Vagina (tissue), 2 donors: ENCODE measurements around the gene ZNF777. TPM values are rescaled to one million over a fixed set of nuclear protein-coding genes. Genes with fewer than 3 reads are reported as not detected.
A peak's percentile ranks its signal among the peaks of the same experiment; 100 is the strongest.
"Not testable (repeated sequence)": the region's sequence is repeated elsewhere in the genome, so short reads cannot be mapped to it uniquely, and the experiment has no call there.

Experiments
- DNase-seq, 2 donors: peaks; one replicate each; pipeline ENCODE4 v3.0.0-alpha.2; 2017; ENCODE audit errors: extremely low spot score in 2 of 2
- H3K27ac ChIP-seq: fragments of 200-600 bp; sonication (generic); one replicate; pipeline ENCODE4 v1.5.1; 2019
- H3K27me3 ChIP-seq: fragments of 200-600 bp; sonication (generic); one replicate; pipeline ENCODE4 v1.5.1; 2019
- H3K36me3 ChIP-seq, 2 donors: fragments of 200-600 bp; sonication (generic); one replicate each; pipeline ENCODE4 v1.5.1; 2017 to 2019
- H3K4me1 ChIP-seq: fragments of 200-600 bp; sonication (generic); one replicate; pipeline ENCODE4 v1.5.1; 2019
- H3K4me3 ChIP-seq, 2 donors: fragments of 200-600 bp; sonication (generic); 1 replicate in 1 of 2; 2 replicates in 1 of 2; pipeline ENCODE4 v1.5.1; 2016 to 2019
- H3K9me3 ChIP-seq: fragments of 200-600 bp; sonication (generic); one replicate; pipeline ENCODE4 v1.5.1; 2019
- POLR2A ChIP-seq, 2 donors: fragments of 450-650 bp; IDR thresholded peaks; one replicate each; pipeline ENCODE4 v1.6.1; 2017; ENCODE audit warnings: antibody characterized with exemption in 2 of 2, mild to moderate bottlenecking in 2 of 2, moderate library complexity in 2 of 2
- POLR2AphosphoS5 ChIP-seq, 2 donors: sonication (generic); formaldehyde crosslinking; IDR thresholded peaks; one replicate each; pipeline ENCODE4 v1.9.0; 2017; ENCODE audit warnings: antibody characterized with exemption in 2 of 2, mild to moderate bottlenecking in 2 of 2, low read depth in 1 of 2; ENCODE audit not compliant: insufficient read depth in 1 of 2
- intact Hi-C: fragments of 100-400 bp; cut with DNase I; formaldehyde crosslinking; loops from one replicate; pipeline ENCODE4 v1.15.1; 2023
- total RNA-seq: library from RNA; depleted of rRNA; stranded (reverse); fragments of >200 nt; gene quantifications from one replicate; pipeline ENCODE4 v1.2.3, GENCODE V29; 2016
- TF ChIP-seq, protein P1 (sequence below), 3 experiments: fragments of 450-650 bp in 2 of 3; fragments of 200-600 bp in 1 of 3; sonication (generic) in 1 of 3; IDR thresholded peaks; one replicate each; pipeline ENCODE4 v1.5.1; 2017 to 2019; ENCODE audit warnings: antibody characterized with exemption in 3 of 3, mild to moderate bottlenecking in 2 of 3, moderate library complexity in 2 of 3

ZNF777 gene
- total RNA-seq, 1 donor from 2014 or later, result 13.5 TPM

GRCh38 chr7:149496642-149497391, 36.0 kb upstream of the ZNF777 start:
- peaks cover 24% of the 10 kb centered on the region for H3K4me1 ChIP-seq
- no peak for TF ChIP-seq POLR2A (IDR thresholded peaks at IDR 0.05)
- no peaks in the 10 kb centered on the region for H3K9me3 ChIP-seq
- no peaks in the 10 kb centered on the region for H3K27me3 ChIP-seq
- peak overlapping the region; percentile 60 to 98 for H3K4me3 ChIP-seq
- peak overlapping the region; percentile 89 for H3K27ac ChIP-seq
- peaks cover 6 to 23% of the 10 kb centered on the region in 2 donors for H3K36me3 ChIP-seq
- DNase-seq, result no peak
- intact Hi-C loops, result no loop called here

- TF ChIP-seq POLR2AphosphoS5 (IDR thresholded peaks at IDR 0.05; ENCODE audit: insufficient read depth in 1 of 2, low read depth in 1 of 2) (no peak), POLR2A (IDR thresholded peaks at IDR 0.05) (no peak)
- TF ChIP-seq, protein P1, sequence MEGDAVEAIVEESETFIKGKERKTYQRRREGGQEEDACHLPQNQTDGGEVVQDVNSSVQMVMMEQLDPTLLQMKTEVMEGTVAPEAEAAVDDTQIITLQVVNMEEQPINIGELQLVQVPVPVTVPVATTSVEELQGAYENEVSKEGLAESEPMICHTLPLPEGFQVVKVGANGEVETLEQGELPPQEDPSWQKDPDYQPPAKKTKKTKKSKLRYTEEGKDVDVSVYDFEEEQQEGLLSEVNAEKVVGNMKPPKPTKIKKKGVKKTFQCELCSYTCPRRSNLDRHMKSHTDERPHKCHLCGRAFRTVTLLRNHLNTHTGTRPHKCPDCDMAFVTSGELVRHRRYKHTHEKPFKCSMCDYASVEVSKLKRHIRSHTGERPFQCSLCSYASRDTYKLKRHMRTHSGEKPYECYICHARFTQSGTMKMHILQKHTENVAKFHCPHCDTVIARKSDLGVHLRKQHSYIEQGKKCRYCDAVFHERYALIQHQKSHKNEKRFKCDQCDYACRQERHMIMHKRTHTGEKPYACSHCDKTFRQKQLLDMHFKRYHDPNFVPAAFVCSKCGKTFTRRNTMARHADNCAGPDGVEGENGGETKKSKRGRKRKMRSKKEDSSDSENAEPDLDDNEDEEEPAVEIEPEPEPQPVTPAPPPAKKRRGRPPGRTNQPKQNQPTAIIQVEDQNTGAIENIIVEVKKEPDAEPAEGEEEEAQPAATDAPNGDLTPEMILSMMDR (IDR thresholded peaks at IDR 0.05), result no peak
- Histone ChIP-seq H3K27ac (peak overlapping the region; percentile 89), H3K27me3 (no peaks in the 10 kb centered on the region), H3K4me3 (peak overlapping the region; percentile 60 to 98), H3K4me1 (peaks cover 24% of the 10 kb centered on the region), H3K36me3 (peaks cover 6 to 31% of the 10 kb centered on the region in 2 donors), H3K9me3 (no peaks in the 10 kb centered on the region)
- intact Hi-C loops, result no loop called here
- no peak for DNase-seq
These were observed 35.2 kb upstream of the ZNF777 start for GRCh38 chr7:149495785-149496641.

- Histone ChIP-seq H3K36me3 (peaks cover 6 to 43% of the 10 kb centered on the region in 2 donors), H3K27ac (peak overlapping the region; percentile 89), H3K4me1 (peaks cover 24% of the 10 kb centered on the region), H3K9me3 (no peaks in the 10 kb centered on the region), H3K4me3 (peak overlapping the region in 1 of 2 donors; percentile 98), H3K27me3 (no peaks in the 10 kb centered on the region)
- DNase-seq, result no peak
- TF ChIP-seq POLR2AphosphoS5 (IDR thresholded peaks at IDR 0.05; ENCODE audit: insufficient read depth in 1 of 2, low read depth in 1 of 2) (no peak), POLR2A (IDR thresholded peaks at IDR 0.05) (no peak)
- TF ChIP-seq, protein P1 (IDR thresholded peaks at IDR 0.05), result no peak
- intact Hi-C loops, result no loop called here
These were observed 34.0 kb upstream of the ZNF777 start for GRCh38 chr7:149494738-149495368.

DNA sequence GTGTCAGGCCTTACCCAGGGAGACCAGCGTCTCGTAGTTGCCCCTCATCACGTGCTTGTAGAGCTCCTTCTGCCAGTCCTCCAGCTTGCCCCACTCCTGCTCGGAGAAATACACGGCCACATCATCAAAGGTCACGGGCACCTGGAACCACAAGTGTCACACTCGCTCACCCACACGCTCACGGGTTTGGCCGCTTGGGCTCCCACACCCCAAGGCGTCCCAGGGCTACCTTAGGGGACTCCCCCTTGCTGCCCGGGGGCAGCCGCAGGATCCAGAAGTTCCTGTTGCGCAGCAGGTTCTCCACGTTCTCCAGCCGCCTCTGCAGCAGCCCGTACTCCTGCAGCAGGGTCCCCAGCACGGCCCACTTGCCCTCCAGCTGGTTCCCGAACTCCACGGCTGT, 33.1 kb upstream of the ZNF777 start:
- peaks cover 24% of the 10 kb centered on the region for H3K4me1 ChIP-seq
- H3K4me3 ChIP-seq, H3K27ac ChIP-seq, intact Hi-C loops, H3K9me3 ChIP-seq, H3K27me3 ChIP-seq, DNase-seq: not testable (repeated sequence)
- peaks cover 6 to 48% of the 10 kb centered on the region in 2 donors for H3K36me3 ChIP-seq

GRCh38 chr7:149493366-149493765, 32.5 kb upstream of the ZNF777 start:
- DNase-seq, result no peak
- H3K36me3 ChIP-seq, result peaks cover 6 to 48% of the 10 kb centered on the region in 2 donors
- no peak for TF ChIP-seq POLR2A (IDR thresholded peaks at IDR 0.05)
- TF ChIP-seq, protein P1 (IDR thresholded peaks at IDR 0.05), result no peak
- TF ChIP-seq POLR2AphosphoS5 (IDR thresholded peaks at IDR 0.05; ENCODE audit: insufficient read depth in 1 of 2, low read depth in 1 of 2), result no peak
- peaks cover 24% of the 10 kb centered on the region for H3K4me1 ChIP-seq
- intact Hi-C loops, result no loop called here
- H3K4me3 ChIP-seq, result no peak overlapping the region
- H3K27ac ChIP-seq, result no peak overlapping the region
- no peaks in the 10 kb centered on the region for H3K27me3 ChIP-seq
- H3K9me3 ChIP-seq, result no peaks in the 10 kb centered on the region
